Lung (tissue), 12 donors: Measurements from ENCODE around the gene AAGAB. TPM values are rescaled to one million over a fixed set of nuclear protein-coding genes. Genes with fewer than 3 reads are reported as not detected.

ENCODE experiments used
- ATAC-seq: fragments of 200-7000 bp; cut with Tn5 transposase; one replicate; pipeline ENCODE4 v1.9.1; 2020; ENCODE audit warnings: moderate number of reproducible peaks; ENCODE audit not compliant: insufficient read depth, low FRiP score
- DNase-seq, 3 donors: peaks; one replicate each; pipeline ENCODE4 v3.0.0-alpha.2; 2013 to 2017
- H3K27ac ChIP-seq, 2 donors: one replicate each; pipeline ENCODE4 v1.5.1; 2013; ENCODE audit warnings: mild to moderate bottlenecking in 2 of 2, moderate library complexity in 2 of 2, control low read depth in 1 of 2, inconsistent platforms in 1 of 2, low read depth in 1 of 2, low read length in 1 of 2
- H3K27me3 ChIP-seq, 3 donors: one replicate each; pipeline ENCODE4 v1.5.1; 2013; ENCODE audit warnings: low read length in 2 of 3; ENCODE audit not compliant: control insufficient read depth in 3 of 3, insufficient read depth in 3 of 3
- H3K36me3 ChIP-seq, 4 donors: one replicate each; pipeline ENCODE4 v1.5.1; 2013; ENCODE audit warnings: low read length in 4 of 4, mild to moderate bottlenecking in 1 of 4, moderate library complexity in 1 of 4; ENCODE audit not compliant: control insufficient read depth in 4 of 4, insufficient read depth in 4 of 4
- H3K4me1 ChIP-seq, 5 donors: one replicate each; pipeline ENCODE4 v1.5.1; 2013; ENCODE audit warnings: low read length in 5 of 5, mild to moderate bottlenecking in 2 of 5, moderate library complexity in 1 of 5; ENCODE audit not compliant: control insufficient read depth in 5 of 5, insufficient read depth in 5 of 5
- H3K4me3 ChIP-seq: one replicate; pipeline ENCODE4 v1.5.1; 2013; ENCODE audit warnings: mild to moderate bottlenecking, control low read depth, moderate library complexity
- H3K9ac ChIP-seq, 2 donors: one replicate each; pipeline ENCODE4 v1.5.1; 2013; ENCODE audit warnings: low read length in 2 of 2, control low read depth in 1 of 2; ENCODE audit not compliant: insufficient read depth in 1 of 2
- H3K9me3 ChIP-seq, 4 donors: one replicate each; pipeline ENCODE4 v1.5.1; 2013; ENCODE audit warnings: low read length in 3 of 4, mild to moderate bottlenecking in 1 of 4, moderate library complexity in 1 of 4; ENCODE audit not compliant: control insufficient read depth in 4 of 4, insufficient read depth in 3 of 4
- WGBS, 2 donors: extraction: QIAGEN DNeasy Blood & Tissue Kit; methylation state at CpG; one replicate each; pipeline ENCODE4 v1.1.7; 2013; 5-methylcytosine and 5-hydroxymethylcytosine counted together
- polyA plus RNA-seq, 2 donors: library from polyadenylated mRNA; stranded (reverse); fragments of 200-250 nt; gene quantifications; one replicate each; pipeline ENCODE4 v1.2.1, GENCODE V29; 2013
- total RNA-seq, 2 donors: library from RNA; depleted of rRNA in 1 of 2; stranded (reverse); fragments of >200 nt in 1 of 2; gene quantifications; one replicate each; pipeline ENCODE4 v1.2.1, GENCODE V29; 2014 to 2021
- TF ChIP-seq, protein P1 (sequence below): IDR thresholded peaks from 2 replicates; pipeline ENCODE4 v1.5.1; 2012; ENCODE audit warnings: mild to moderate bottlenecking; ENCODE audit errors: control extremely low read depth, extremely low read depth
- donor health status: control.
- donor health status: control.
- donor health status: Bipolar disorder and iron deficiency.
- donor health status: healthy.
- donor health status: DM: yes; HTN: yes; CAD: no.

AAGAB gene
- total and polyA plus RNA-seq, 4 donors: 11.5 to 34.5 (median 26.4) TPM

DNA sequence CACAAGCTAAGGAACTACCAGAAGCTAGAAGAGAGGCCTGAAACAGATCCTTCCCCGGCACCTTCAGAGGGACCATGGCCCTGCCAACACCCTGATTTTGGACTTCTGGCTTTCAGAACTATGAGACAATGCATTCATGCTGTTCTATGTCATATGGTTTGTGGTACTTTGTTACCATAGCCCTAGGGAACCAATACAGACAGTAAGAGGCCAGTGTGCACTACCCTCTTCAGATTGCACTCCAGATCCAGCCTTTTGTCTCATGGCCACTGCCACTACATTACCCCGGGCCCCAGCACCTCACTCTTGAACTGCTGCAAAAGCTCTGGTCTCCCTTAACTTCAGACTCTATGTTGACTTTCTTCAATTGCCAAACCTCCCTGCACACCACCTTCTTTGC lies 24.0 kb downstream of the AAGAB start:
- TF ChIP-seq, protein P1, sequence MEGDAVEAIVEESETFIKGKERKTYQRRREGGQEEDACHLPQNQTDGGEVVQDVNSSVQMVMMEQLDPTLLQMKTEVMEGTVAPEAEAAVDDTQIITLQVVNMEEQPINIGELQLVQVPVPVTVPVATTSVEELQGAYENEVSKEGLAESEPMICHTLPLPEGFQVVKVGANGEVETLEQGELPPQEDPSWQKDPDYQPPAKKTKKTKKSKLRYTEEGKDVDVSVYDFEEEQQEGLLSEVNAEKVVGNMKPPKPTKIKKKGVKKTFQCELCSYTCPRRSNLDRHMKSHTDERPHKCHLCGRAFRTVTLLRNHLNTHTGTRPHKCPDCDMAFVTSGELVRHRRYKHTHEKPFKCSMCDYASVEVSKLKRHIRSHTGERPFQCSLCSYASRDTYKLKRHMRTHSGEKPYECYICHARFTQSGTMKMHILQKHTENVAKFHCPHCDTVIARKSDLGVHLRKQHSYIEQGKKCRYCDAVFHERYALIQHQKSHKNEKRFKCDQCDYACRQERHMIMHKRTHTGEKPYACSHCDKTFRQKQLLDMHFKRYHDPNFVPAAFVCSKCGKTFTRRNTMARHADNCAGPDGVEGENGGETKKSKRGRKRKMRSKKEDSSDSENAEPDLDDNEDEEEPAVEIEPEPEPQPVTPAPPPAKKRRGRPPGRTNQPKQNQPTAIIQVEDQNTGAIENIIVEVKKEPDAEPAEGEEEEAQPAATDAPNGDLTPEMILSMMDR: no peak
- no peak overlapping the region for H3K4me3 ChIP-seq
- ATAC-seq (no peak), DNase-seq (no peak)
- H3K9me3 ChIP-seq: no peaks in the 10 kb centered on the region
- no peaks in the 10 kb centered on the region for H3K4me1 ChIP-seq
- 96 to 98% methylated on average over 2 of the region's 2 CpGs for WGBS, 2 donors
- no peaks in the 10 kb centered on the region for H3K27me3 ChIP-seq
- H3K9ac ChIP-seq: no peak overlapping the region
- no peak overlapping the region for H3K27ac ChIP-seq
- H3K36me3 ChIP-seq: peaks cover 3 to 30% (median 14%) of the 10 kb centered on the region in 4 donors

DNA sequence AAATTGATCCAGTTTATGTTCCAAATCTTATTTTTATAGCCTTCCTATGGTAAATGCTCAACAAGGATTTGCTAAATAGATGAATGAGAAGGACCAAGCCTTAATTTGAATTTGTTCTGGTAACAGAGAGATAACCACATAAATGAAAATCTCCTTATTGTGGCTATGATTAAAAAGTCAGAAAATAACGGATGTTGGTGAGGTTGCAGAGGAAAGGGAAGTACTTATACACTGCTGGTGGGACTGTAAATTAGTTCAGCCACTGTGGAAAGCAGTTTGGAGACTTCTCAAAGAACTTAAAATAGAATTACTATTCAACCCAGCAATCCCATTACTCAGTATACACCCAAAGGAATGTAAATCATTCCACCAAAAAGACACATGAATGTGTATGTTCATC lies 26.2 kb downstream of the AAGAB start:
- H3K27ac ChIP-seq: no peak overlapping the region
- no peaks in the 10 kb centered on the region for H3K9me3 ChIP-seq
- TF ChIP-seq, protein P1: no peak
- peaks cover 3 to 22% (median 11%) of the 10 kb centered on the region in 4 donors for H3K36me3 ChIP-seq
- H3K4me1 ChIP-seq: no peaks in the 10 kb centered on the region
- ATAC-seq (no peak), DNase-seq (no peak)
- WGBS, 2 donors: 41 to 61% methylated on average over 1 of the region's 1 CpG
- no peak overlapping the region for H3K4me3 ChIP-seq
- H3K9ac ChIP-seq: no peak overlapping the region
- no peaks in the 10 kb centered on the region for H3K27me3 ChIP-seq

DNA sequence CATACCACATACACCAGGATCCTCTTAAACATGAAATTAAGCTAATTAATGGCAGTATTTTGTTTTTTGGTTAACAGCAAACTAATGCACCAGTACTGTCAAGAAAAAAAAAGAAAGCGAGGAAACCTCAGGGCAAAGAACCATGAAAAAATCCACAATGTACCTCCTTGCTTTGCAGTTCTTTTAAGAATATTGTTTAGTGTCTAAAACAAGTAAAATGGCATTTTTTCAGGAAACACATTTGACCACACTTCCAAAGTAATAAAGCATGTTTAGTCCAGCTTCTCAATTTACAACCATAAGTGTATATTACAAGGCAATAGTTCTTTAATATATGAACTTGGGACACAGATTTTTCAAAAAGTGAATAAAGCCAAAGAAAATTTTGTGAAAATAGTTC lies 26.6 kb downstream of the AAGAB start:
- no peaks in the 10 kb centered on the region for H3K9me3 ChIP-seq
- DNase-seq: no peak
- WGBS, 2 donors: 81 to 95% methylated on average over 1 of the region's 1 CpG
- TF ChIP-seq, protein P1: no peak
- H3K4me3 ChIP-seq: no peak overlapping the region
- H3K36me3 ChIP-seq: peaks cover 3 to 19% (median 11%) of the 10 kb centered on the region in 4 donors
- no peak for ATAC-seq
- no peaks in the 10 kb centered on the region for H3K4me1 ChIP-seq
- H3K27ac ChIP-seq: no peak overlapping the region
- no peak overlapping the region for H3K9ac ChIP-seq
- H3K27me3 ChIP-seq: no peaks in the 10 kb centered on the region

DNA sequence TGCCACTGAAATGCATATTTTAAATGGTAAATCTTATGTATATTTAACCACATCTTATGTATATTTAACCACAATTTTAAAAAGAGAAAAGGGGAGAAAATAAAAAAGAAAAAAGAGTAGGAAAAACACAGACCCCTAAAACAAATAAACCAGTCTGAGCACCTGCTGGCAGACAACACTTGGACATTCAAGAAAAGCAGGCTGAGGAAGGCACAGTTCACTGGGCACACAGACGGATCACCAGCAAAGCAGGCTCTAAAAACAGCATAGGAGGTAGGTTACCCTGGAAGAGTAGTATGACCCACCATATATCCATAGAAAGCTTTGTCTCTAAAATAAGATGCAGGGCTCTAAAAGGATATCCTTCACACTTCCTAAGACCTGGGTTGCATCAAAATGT lies 27.0 kb downstream of the AAGAB start:
- ATAC-seq: no peak
- Histone ChIP-seq H3K4me1 (no peaks in the 10 kb centered on the region), H3K9me3 (no peaks in the 10 kb centered on the region), H3K36me3 (peaks cover 3 to 17% (median 10%) of the 10 kb centered on the region in 4 donors), H3K27ac (no peak overlapping the region), H3K4me3 (no peak overlapping the region), H3K27me3 (no peaks in the 10 kb centered on the region), H3K9ac (no peak overlapping the region)
- TF ChIP-seq, protein P1: no peak
- no peak for DNase-seq
- WGBS, 2 donors: 96 to 100% methylated on average over 1 of the region's 1 CpG
